Ectodermal cell (in vitro differentiated cells): Measurements from ENCODE around the gene MBNL2.

ENCODE experiments used
- H3K27ac ChIP-seq: 2 replicates; pipeline ENCODE4 v1.7.0; 2013; ENCODE audit warnings: mild to moderate bottlenecking, low read depth, low read length; ENCODE audit not compliant: insufficient read depth, poor library complexity, severe bottlenecking
- H3K27me3 ChIP-seq: 2 replicates; pipeline ENCODE4 v1.7.0; 2013; ENCODE audit warnings: mild to moderate bottlenecking, low read length; ENCODE audit not compliant: insufficient read depth, control insufficient read depth, poor library complexity, severe bottlenecking
- H3K36me3 ChIP-seq: one replicate; pipeline ENCODE4 v1.7.0; 2013; ENCODE audit warnings: low read length; ENCODE audit not compliant: control insufficient read depth, insufficient read depth
- H3K4me1 ChIP-seq: one replicate; pipeline ENCODE4 v1.7.0; 2013; ENCODE audit warnings: low read length; ENCODE audit not compliant: control insufficient read depth, insufficient read depth
- H3K4me3 ChIP-seq: 2 replicates; pipeline ENCODE4 v1.7.0; 2013; ENCODE audit warnings: low read depth, low read length, control low read depth; ENCODE audit not compliant: insufficient read depth
- H3K9me3 ChIP-seq: 2 replicates; pipeline ENCODE4 v1.7.0; 2013; ENCODE audit warnings: mild to moderate bottlenecking, low read length, moderate library complexity; ENCODE audit not compliant: control insufficient read depth
- WGBS, 2 experiments: methylation state at CpG; one replicate each; pipeline ENCODE4 v1.1.7; 2013; ENCODE audit warnings: missing lambda C conversion rate in 2 of 2; 5-methylcytosine and 5-hydroxymethylcytosine counted together

The MBNL2 gene

GRCh38 chr13:97191615-97192014 lies 30.5 kb upstream of the MBNL2 start:
- Histone ChIP-seq H3K27me3 (no peaks in the 10 kb centered on the region), H3K36me3 (no peaks in the 10 kb centered on the region), H3K4me3 (no peak overlapping the region), H3K27ac (no peak overlapping the region), H3K9me3 (no peaks in the 10 kb centered on the region), H3K4me1 (no peaks in the 10 kb centered on the region)
- 95 to 97% methylated on average over 2 of the region's 2 CpGs for WGBS, 2 experiments

GRCh38 chr13:97192166-97192565 lies 30.0 kb upstream of the MBNL2 start:
- Histone ChIP-seq H3K36me3 (no peaks in the 10 kb centered on the region), H3K9me3 (no peaks in the 10 kb centered on the region), H3K4me1 (no peaks in the 10 kb centered on the region), H3K27ac (no peak overlapping the region), H3K27me3 (no peaks in the 10 kb centered on the region), H3K4me3 (no peak overlapping the region)
- WGBS, 2 experiments, result 98 to 100% methylated on average over 2 to 3 of the region's 3 CpGs

- Histone ChIP-seq H3K4me3 (no peak overlapping the region), H3K36me3 (no peaks in the 10 kb centered on the region), H3K4me1 (no peaks in the 10 kb centered on the region), H3K9me3 (no peaks in the 10 kb centered on the region), H3K27ac (no peak overlapping the region), H3K27me3 (no peaks in the 10 kb centered on the region)
- 89 to 93% methylated on average over 5 of the region's 5 CpGs for WGBS, 2 experiments
These were observed 28.6 kb upstream of the MBNL2 start for GRCh38 chr13:97193577-97193976.

- Histone ChIP-seq H3K36me3 (no peaks in the 10 kb centered on the region), H3K27ac (no peak overlapping the region), H3K4me1 (no peaks in the 10 kb centered on the region), H3K4me3 (no peak overlapping the region), H3K9me3 (no peaks in the 10 kb centered on the region), H3K27me3 (no peaks in the 10 kb centered on the region)
- WGBS, 2 experiments, result 74 to 80% methylated on average over 6 of the region's 6 CpGs
These were observed 27.7 kb upstream of the MBNL2 start for GRCh38 chr13:97194479-97194878.

- Histone ChIP-seq H3K4me3 (no peak overlapping the region), H3K4me1 (no peaks in the 10 kb centered on the region), H3K27me3 (no peaks in the 10 kb centered on the region), H3K27ac (no peak overlapping the region), H3K9me3 (no peaks in the 10 kb centered on the region), H3K36me3 (no peaks in the 10 kb centered on the region)
- WGBS, 2 experiments, result 88 to 92% methylated on average over 4 of the region's 4 CpGs
These were observed 25.8 kb upstream of the MBNL2 start for GRCh38 chr13:97196340-97196739.

GRCh38 chr13:97198753-97199152 lies 23.4 kb upstream of the MBNL2 start:
- Histone ChIP-seq H3K4me3 (no peak overlapping the region), H3K27ac (no peak overlapping the region), H3K27me3 (no peaks in the 10 kb centered on the region), H3K4me1 (no peaks in the 10 kb centered on the region), H3K9me3 (no peaks in the 10 kb centered on the region), H3K36me3 (no peaks in the 10 kb centered on the region)
- 90 to 92% methylated on average over 2 of the region's 2 CpGs for WGBS, 2 experiments

GRCh38 chr13:97199451-97199850 lies 22.7 kb upstream of the MBNL2 start:
- Histone ChIP-seq H3K4me1 (no peaks in the 10 kb centered on the region), H3K27me3 (no peaks in the 10 kb centered on the region), H3K36me3 (no peaks in the 10 kb centered on the region), H3K27ac (no peak overlapping the region), H3K9me3 (no peaks in the 10 kb centered on the region), H3K4me3 (no peak overlapping the region)
- 94 to 96% methylated on average over 3 of the region's 3 CpGs for WGBS, 2 experiments

GRCh38 chr13:97200081-97200942 lies 21.8 kb upstream of the MBNL2 start:
- Histone ChIP-seq H3K36me3 (no peaks in the 10 kb centered on the region), H3K27ac (no peak overlapping the region), H3K27me3 (no peaks in the 10 kb centered on the region), H3K9me3 (no peaks in the 10 kb centered on the region), H3K4me1 (no peaks in the 10 kb centered on the region), H3K4me3 (no peak overlapping the region)
- WGBS, 2 experiments, result 94 to 95% methylated on average over 5 to 6 of the region's 6 CpGs

- Histone ChIP-seq H3K4me3 (no peak overlapping the region), H3K4me1 (no peaks in the 10 kb centered on the region), H3K27me3 (no peaks in the 10 kb centered on the region), H3K9me3 (no peaks in the 10 kb centered on the region), H3K27ac (no peak overlapping the region), H3K36me3 (no peaks in the 10 kb centered on the region)
- 91 to 95% methylated on average over 3 to 4 of the region's 4 CpGs for WGBS, 2 experiments
These were observed 19.4 kb upstream of the MBNL2 start for GRCh38 chr13:97202761-97203160.

- Histone ChIP-seq H3K9me3 (no peaks in the 10 kb centered on the region), H3K4me1 (no peaks in the 10 kb centered on the region), H3K36me3 (no peaks in the 10 kb centered on the region), H3K4me3 (no peak overlapping the region), H3K27me3 (no peaks in the 10 kb centered on the region), H3K27ac (no peak overlapping the region)
- 60% methylated on average over 1 of the region's 1 CpG; no CpG with 5 or more reads in 1 of the 2 experiments for WGBS, 2 experiments
These were observed 16.7 kb upstream of the MBNL2 start for GRCh38 chr13:97205465-97205864.
